H9 (cell line): Measurements from ENCODE around the gene TCF7L1. TPM values are rescaled to one million over a fixed set of nuclear protein-coding genes. Genes with fewer than 3 reads are reported as not detected.

ENCODE experiments used
- DNase-seq: peaks from one replicate; pipeline ENCODE4 v3.0.0-alpha.2; 2017
- H2AFZ ChIP-seq: one replicate; pipeline ENCODE4 v1.6.1; 2013; ENCODE audit warnings: mild to moderate bottlenecking, low read length, control low read depth, moderate library complexity
- H2AK5ac ChIP-seq: 2 replicates; pipeline ENCODE4 v1.6.1; 2013; ENCODE audit warnings: low read length, control low read depth, mixed read lengths; ENCODE audit not compliant: insufficient read length
- H2BK120ac ChIP-seq: one replicate; pipeline ENCODE4 v1.6.1; 2013; ENCODE audit warnings: low read depth, mild to moderate bottlenecking, low read length, control low read depth, inconsistent platforms; ENCODE audit not compliant: poor library complexity, severe bottlenecking
- H2BK12ac ChIP-seq: 2 replicates; pipeline ENCODE4 v1.6.1; 2013; ENCODE audit warnings: low read length, control low read depth, mixed read lengths, low read depth; ENCODE audit not compliant: insufficient read length
- H2BK15ac ChIP-seq: 2 replicates; pipeline ENCODE4 v1.6.1; 2013; ENCODE audit warnings: low read depth, low read length, control low read depth
- H2BK20ac ChIP-seq: one replicate; pipeline ENCODE4 v1.6.1; 2013; ENCODE audit warnings: low read depth, mild to moderate bottlenecking, low read length, control low read depth, inconsistent platforms; ENCODE audit not compliant: poor library complexity, severe bottlenecking
- H2BK5ac ChIP-seq: 2 replicates; pipeline ENCODE4 v1.6.1; 2013; ENCODE audit warnings: low read length, control low read depth, mixed read lengths; ENCODE audit not compliant: insufficient read length
- H3K14ac ChIP-seq: 2 replicates; pipeline ENCODE4 v1.6.1; 2013; ENCODE audit warnings: low read length, control low read depth; ENCODE audit not compliant: insufficient read depth
- H3K18ac ChIP-seq: 2 replicates; pipeline ENCODE4 v1.6.1; 2013; ENCODE audit warnings: low read depth, mild to moderate bottlenecking, mixed read lengths, low read length, control low read depth; ENCODE audit not compliant: insufficient read length
- H3K23ac ChIP-seq: 2 replicates; pipeline ENCODE4 v1.6.1; 2013; ENCODE audit warnings: low read length, control low read depth, mixed read lengths, low read depth; ENCODE audit not compliant: insufficient read length
- H3K23me2 ChIP-seq: 2 replicates; pipeline ENCODE4 v1.6.1; 2013; ENCODE audit warnings: low read depth, mild to moderate bottlenecking, mixed read lengths, low read length, control low read depth; ENCODE audit not compliant: insufficient read length, poor library complexity, severe bottlenecking
- H3K27ac ChIP-seq: 2 replicates; pipeline ENCODE4 v1.5.1; 2013; ENCODE audit warnings: low read length, control low read depth, mixed read lengths, low read depth; ENCODE audit not compliant: insufficient read length
- H3K27me3 ChIP-seq: 2 replicates; pipeline ENCODE4 v1.6.1; 2013; ENCODE audit warnings: low read length, control low read depth, inconsistent platforms; ENCODE audit not compliant: insufficient read depth
- H3K4ac ChIP-seq: 2 replicates; pipeline ENCODE4 v1.6.1; 2013; ENCODE audit warnings: low read depth, mild to moderate bottlenecking, control low read depth, inconsistent platforms, low read length, moderate library complexity
- H3K4me1 ChIP-seq: 2 replicates; pipeline ENCODE4 v1.6.1; 2013; ENCODE audit warnings: low read length, control low read depth, inconsistent platforms; ENCODE audit not compliant: insufficient read depth
- H3K4me2 ChIP-seq: 2 replicates; pipeline ENCODE4 v1.6.1; 2013; ENCODE audit warnings: low read length, control low read depth, mixed read lengths; ENCODE audit not compliant: insufficient read length, insufficient read depth
- H3K56ac ChIP-seq: 2 replicates; pipeline ENCODE4 v1.6.1; 2013; ENCODE audit warnings: low read depth, mild to moderate bottlenecking, mixed read lengths, low read length, control low read depth; ENCODE audit not compliant: insufficient read length
- H3K79me1 ChIP-seq: 2 replicates; pipeline ENCODE4 v1.6.1; 2013; ENCODE audit warnings: low read depth, mild to moderate bottlenecking, moderate library complexity, low read length, control low read depth, inconsistent platforms; ENCODE audit not compliant: insufficient read depth, poor library complexity, severe bottlenecking
- H3K79me2 ChIP-seq: 2 replicates; pipeline ENCODE4 v1.6.1; 2013; ENCODE audit warnings: low read length, control low read depth, inconsistent platforms; ENCODE audit not compliant: insufficient read depth
- H3K9ac ChIP-seq: 2 replicates; pipeline ENCODE4 v1.6.1; 2013; ENCODE audit warnings: low read length, control low read depth, mixed read lengths; ENCODE audit not compliant: insufficient read length; ENCODE audit errors: extremely low read depth
- H3K9me3 ChIP-seq: one replicate; pipeline ENCODE4 v1.6.1; 2013; ENCODE audit warnings: low read depth, low read length, inconsistent platforms; ENCODE audit not compliant: control insufficient read depth
- H3T11ph ChIP-seq: one replicate; pipeline ENCODE4 v1.6.1; 2013; ENCODE audit warnings: mild to moderate bottlenecking, low read length, control low read depth, inconsistent platforms
- H4K20me1 ChIP-seq: one replicate; pipeline ENCODE4 v1.6.1; 2013; ENCODE audit not compliant: control insufficient read depth, insufficient read length, insufficient read depth
- H4K5ac ChIP-seq: 2 replicates; pipeline ENCODE4 v1.6.1; 2013; ENCODE audit warnings: low read depth, mild to moderate bottlenecking, mixed read lengths, low read length, control low read depth; ENCODE audit not compliant: insufficient read length
- H4K8ac ChIP-seq: replicated peaks from 2 replicates; pipeline ENCODE4 v1.6.1; 2013; ENCODE audit warnings: low read length, control low read depth, mixed read lengths, low read depth; ENCODE audit not compliant: insufficient read length
- H4K91ac ChIP-seq: 2 replicates; pipeline ENCODE4 v1.6.1; 2013; ENCODE audit warnings: low read depth, mild to moderate bottlenecking, moderate library complexity, mixed read lengths, low read length, control low read depth; ENCODE audit not compliant: insufficient read length
- H3K27ac Mint-ChIP-seq, 3 experiments: 2 replicates in 2 of 3; 3 replicates in 1 of 3; pipeline ENCODE4 v1.8.0; 2020 to 2021; ENCODE audit warnings: mixed read lengths in 3 of 3, mild to moderate bottlenecking in 1 of 3, moderate library complexity in 1 of 3
- H3K27me3 Mint-ChIP-seq: 2 replicates; pipeline ENCODE4 v1.8.0; 2021; ENCODE audit warnings: low read depth, mild to moderate bottlenecking, moderate library complexity, mixed read lengths
- H3K36me3 Mint-ChIP-seq, 3 experiments: 2 replicates in 2 of 3; 3 replicates in 1 of 3; pipeline ENCODE4 v1.8.0; 2020 to 2021; ENCODE audit warnings: low read depth in 3 of 3, mixed read lengths in 3 of 3; ENCODE audit not compliant: insufficient read depth in 1 of 3
- H3K4me1 Mint-ChIP-seq, 2 experiments: 2 replicates each; pipeline ENCODE4 v1.8.0; 2020; ENCODE audit warnings: mixed read lengths in 2 of 2
- H3K4me3 Mint-ChIP-seq, 2 experiments: 2 replicates in 1 of 2; 3 replicates in 1 of 2; pipeline ENCODE4 v1.8.0; 2020 to 2021; ENCODE audit warnings: mild to moderate bottlenecking in 2 of 2, mixed read lengths in 2 of 2, moderate library complexity in 1 of 2
- H3K9me3 Mint-ChIP-seq, 2 experiments: 2 replicates in 1 of 2; 3 replicates in 1 of 2; pipeline ENCODE4 v1.8.0; 2020; ENCODE audit warnings: mild to moderate bottlenecking in 2 of 2, mixed read lengths in 2 of 2, moderate library complexity in 1 of 2
- CTCF ChIP-seq: fragments of 200-600 bp; sonication (generic); conservative IDR thresholded peaks from 3 replicates; pipeline ENCODE4 v1.8.0; 2021; ENCODE audit warnings: antibody characterized with exemption, mild to moderate bottlenecking
- WGBS: extraction: QIAGEN DNeasy Blood & Tissue Kit; methylation state at CpG from one replicate; pipeline ENCODE4 v1.1.7; 2013; ENCODE audit warnings: missing lambda C conversion rate, low lambda C conversion rate, mixed read lengths; ENCODE audit not compliant: insufficient read length; ENCODE audit errors: extremely low coverage; 5-methylcytosine and 5-hydroxymethylcytosine counted together
- total RNA-seq: library from RNA; stranded (reverse); gene quantifications from 2 replicates; pipeline ENCODE4 v1.2.1, GENCODE V29; 2021

Gene TCF7L1
- total RNA-seq, 1 experiment from 2014 or later, result 112 TPM

GRCh38 chr2:85272357-85272756, 139.2 kb downstream of the TCF7L1 start:
- peak overlapping the region; percentile 21 to 60 (median 38); a peak in 2 of 7 replicates for H3K27ac Mint-ChIP-seq
- no peaks in the 10 kb centered on the region for H3K27me3 ChIP-seq

More at GRCh38 chr2:85272357-85272756, 139.2 kb downstream of the TCF7L1 start:
- no peak overlapping the region for H4K5ac ChIP-seq
- H3K14ac ChIP-seq, result no peak overlapping the region
- no peaks in the 10 kb centered on the region for H4K20me1 ChIP-seq
- no peaks in the 10 kb centered on the region for H3K9me3 Mint-ChIP-seq
- no peak overlapping the region for H3T11ph ChIP-seq
- H3K9me3 ChIP-seq, result no peaks in the 10 kb centered on the region
- no peak for DNase-seq
- no peak overlapping the region for H4K91ac ChIP-seq
- no peak overlapping the region for H3K9ac ChIP-seq
- no peak overlapping the region for H3K4me3 Mint-ChIP-seq
- H3K79me1 ChIP-seq, result peaks cover 8% of the 10 kb centered on the region
- no peak for TF ChIP-seq CTCF
- H3K4me1 ChIP-seq, result peaks cover 4% of the 10 kb centered on the region; the same call in 1 of the 2 replicates
- WGBS, result no CpG with 5 or more reads among the region's 6 CpGs
- H2BK15ac ChIP-seq, result no peak overlapping the region
- no peak overlapping the region for H2BK12ac ChIP-seq
- no peak overlapping the region for H3K4me2 ChIP-seq
- no peaks in the 10 kb centered on the region; the same call in 1 of the 2 replicates for H3K27me3 Mint-ChIP-seq
- no peak overlapping the region for H3K4ac ChIP-seq
- no peaks in the 10 kb centered on the region for H3K23me2 ChIP-seq
- H4K8ac ChIP-seq, result no peak overlapping the region
- no peak overlapping the region for H2BK5ac ChIP-seq
- H3K36me3 Mint-ChIP-seq, result peaks cover 7 to 31% (median 10%) of the 10 kb centered on the region in 3 experiments
- H2AK5ac ChIP-seq, result no peak overlapping the region
- H3K56ac ChIP-seq, result no peak overlapping the region
- H2BK120ac ChIP-seq, result no peak overlapping the region
- H3K18ac ChIP-seq, result no peak overlapping the region
- no peak overlapping the region for H3K27ac ChIP-seq
- H2BK20ac ChIP-seq, result no peak overlapping the region
- H3K4me1 Mint-ChIP-seq, result peaks cover 57 to 65% of the 10 kb centered on the region in 2 experiments
- H3K79me2 ChIP-seq, result no peaks in the 10 kb centered on the region; the same call in 1 of the 2 replicates
- no peak overlapping the region for H2AFZ ChIP-seq
- H3K23ac ChIP-seq, result no peak overlapping the region
